ENCODE results near the gene NCS1.

The NCS1 gene

DNA sequence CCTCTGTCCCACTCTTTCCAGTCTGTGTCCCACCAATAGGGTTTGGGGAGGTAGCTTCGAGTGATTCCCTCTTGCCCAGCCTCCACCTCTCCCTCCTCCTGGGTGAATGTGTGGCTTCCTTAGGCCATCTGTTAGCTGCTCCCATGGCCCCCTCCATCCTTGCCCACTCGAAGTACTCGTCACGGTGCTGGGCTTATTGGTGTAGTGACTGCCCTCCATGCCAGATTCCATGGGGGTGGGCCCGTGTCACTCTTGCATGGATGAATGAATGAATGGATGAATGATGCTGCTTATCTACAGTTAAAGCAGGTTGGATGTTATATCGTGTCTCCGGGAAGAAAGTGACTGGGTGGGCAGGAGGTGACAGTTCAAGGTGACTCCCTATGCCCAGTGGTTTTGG lies 112.5 kb downstream of the NCS1 start:
- no peak for DNase-seq

DNA sequence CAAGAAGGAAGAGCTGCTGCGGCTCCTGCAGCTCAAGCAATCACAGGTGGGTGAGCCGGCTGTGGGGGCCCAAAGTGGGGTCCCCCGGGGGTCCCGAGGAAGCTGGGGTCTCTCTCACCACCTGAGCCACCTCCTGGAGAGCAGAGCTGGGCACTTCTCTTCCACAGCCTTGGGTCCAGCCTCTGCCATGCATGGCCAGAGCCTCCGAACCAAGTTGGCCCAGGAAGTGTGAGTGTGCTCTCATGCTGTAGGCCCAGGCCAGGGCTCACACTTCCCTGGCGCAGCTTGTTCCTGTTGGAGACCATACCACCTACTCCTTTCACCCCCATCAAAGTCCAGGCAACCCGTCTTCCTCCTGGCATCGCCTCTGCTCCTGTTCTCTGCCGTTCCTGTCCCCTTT lies 113.1 kb downstream of the NCS1 start:
- no peak for DNase-seq

DNA sequence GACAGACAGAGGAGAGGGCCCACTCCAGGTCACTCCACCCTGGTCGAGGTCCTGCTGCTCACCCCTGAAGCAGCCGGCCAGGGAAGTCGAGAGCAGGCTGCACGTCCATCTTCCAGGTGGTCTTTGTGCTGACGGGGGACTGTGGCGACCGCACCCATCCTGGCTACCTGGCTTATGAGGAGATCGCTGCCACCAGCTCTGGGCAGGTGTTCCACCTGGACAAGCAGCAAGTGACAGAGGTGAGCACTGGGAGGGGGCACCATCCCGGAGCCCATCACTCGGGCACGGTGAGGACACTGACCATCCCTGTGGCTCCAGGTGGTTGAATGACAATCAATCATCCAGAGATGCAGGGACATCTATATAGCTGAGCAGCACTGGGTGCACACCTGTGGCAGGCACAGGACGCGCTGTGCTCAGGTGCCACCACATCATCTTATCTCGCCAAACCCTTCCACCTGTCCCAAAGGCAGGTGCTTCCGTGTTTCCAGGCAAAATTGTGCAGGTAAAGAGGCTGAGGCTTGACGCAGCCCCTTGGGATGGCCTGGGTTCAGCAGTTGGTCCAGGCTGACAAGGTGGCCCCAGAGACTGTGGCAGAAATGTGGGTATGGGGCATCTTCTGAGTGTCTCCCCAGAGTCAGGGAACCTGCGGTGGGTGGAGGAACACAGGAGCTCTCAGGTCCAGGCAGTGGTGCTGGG lies 114.0 kb downstream of the NCS1 start:
- DNase-seq, result no peak

All from nucleus accumbens (tissue), 56 donors.